ENCODE data around the gene FES.
"Not testable (repeated sequence)": the region's sequence is repeated elsewhere in the genome, so short reads cannot be mapped to it uniquely, and the experiment has no call there.

DNA sequence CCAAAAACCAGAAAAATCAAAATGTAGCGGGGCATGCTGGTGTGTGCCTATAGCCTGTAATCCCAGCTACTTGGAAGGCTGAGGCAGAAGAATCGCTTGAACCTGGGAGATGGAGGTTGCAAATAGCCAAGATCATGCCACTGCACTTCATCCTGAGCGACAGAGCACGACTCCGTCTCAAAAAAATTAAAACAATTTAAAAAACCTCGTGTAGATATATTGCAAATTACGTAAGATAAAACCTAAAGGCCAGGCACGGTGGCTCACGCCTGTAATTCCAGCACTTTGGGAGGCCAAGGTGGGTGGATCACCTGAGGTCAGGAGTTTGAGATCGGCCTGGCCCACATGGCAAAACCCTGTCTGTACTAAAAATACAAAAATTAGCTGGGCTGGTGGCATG, 42.5 kb downstream of the FES start:
- not testable (repeated sequence) for TF ChIP-seq SP1 (IDR thresholded peaks at IDR 0.05); ELF4 (IDR thresholded peaks at IDR 0.05); SUZ12 (IDR thresholded peaks at IDR 0.05); BHLHE40 (IDR thresholded peaks at IDR 0.05; ENCODE audit: borderline replicate concordance); ARNT (IDR thresholded peaks at IDR 0.05)

Measured in HEK293T (cell line).